ENCODE measurements around the gene PVR.
A peak's percentile ranks its signal among the peaks of the same experiment; 100 is the strongest.
"Not testable (repeated sequence)": the region's sequence is repeated elsewhere in the genome, so short reads cannot be mapped to it uniquely, and the experiment has no call there.

Gene PVR

DNA sequence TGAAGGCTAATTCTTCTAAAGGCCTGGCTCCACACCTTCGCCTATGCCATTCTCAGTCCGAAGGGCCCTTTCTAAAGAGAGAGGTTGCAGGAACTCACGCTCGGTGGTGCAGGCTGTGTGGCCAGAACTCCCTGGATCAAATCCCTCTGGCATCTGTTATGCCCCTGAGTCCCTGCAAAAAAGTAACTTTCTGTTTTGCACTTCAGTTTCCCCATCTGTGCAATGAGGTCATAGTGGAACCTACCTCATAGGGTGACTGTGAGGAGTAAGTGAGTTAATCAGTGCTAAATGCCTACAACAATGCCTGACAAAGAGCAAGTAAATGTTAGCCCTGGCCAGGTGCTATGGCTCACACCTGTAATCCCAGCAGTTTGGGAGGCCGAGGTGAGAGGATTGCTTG lies 23.0 kb upstream of the PVR start:
- DNase-seq = no peak

DNA sequence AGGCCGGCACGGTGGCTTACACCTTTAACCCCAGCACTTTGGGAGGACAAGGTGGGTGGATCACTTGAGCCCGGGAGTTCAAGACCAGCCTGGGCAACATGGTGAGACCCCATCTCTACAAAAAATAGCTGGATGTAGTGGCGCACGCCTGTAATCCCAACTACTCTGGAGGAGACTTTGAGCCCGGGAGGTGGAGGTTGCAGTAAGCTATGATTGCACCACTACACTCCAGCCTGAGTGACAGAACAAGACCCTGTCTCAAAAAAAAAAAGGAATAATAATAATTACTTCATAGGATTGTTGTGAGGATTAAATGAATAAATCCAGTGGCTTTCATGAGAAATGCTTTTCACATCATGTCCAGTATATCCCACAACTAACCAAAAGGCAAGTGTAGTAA lies 22.3 kb upstream of the PVR start:
- no peak for DNase-seq

DNA sequence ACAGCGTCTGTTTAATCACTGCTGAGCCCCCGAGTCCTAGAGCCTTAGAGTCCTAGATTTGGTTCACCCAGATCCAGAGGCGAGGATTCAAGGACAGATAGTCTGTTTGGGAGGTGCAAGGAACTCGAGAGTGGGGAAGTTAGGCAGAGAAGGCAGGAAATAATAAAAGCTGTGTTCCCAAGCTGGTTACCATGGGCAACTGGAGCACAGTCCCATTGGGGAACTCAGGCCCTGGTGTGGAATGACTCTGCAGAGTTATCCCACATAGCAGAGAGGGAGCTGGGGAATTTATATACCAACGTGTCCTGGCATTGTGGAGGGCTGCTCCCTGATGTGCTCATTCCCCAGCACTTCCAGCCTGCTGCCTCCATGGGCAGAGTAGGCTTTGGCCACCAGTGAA lies 20.6 kb upstream of the PVR start:
- no peak for DNase-seq

DNA sequence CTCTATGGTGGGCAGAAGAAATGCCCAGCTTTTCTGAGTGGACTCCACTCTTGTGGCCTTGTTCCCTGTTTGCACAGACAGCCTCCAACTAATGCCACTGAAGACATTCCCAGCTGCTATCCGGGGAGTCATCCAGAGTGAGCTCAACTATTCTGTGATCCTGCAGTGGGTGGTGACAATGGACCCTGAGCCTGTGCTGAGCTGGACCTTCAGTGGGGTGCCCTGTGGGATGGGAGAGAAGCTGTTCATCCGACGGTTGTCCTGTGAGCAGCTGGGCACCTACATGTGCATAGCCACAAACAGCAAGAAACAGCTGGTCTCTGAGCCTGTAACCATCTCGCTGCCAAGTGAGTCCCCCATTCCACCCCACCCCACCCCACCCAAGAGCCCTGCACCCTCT lies 20.1 kb upstream of the PVR start:
- no peak for DNase-seq

DNA sequence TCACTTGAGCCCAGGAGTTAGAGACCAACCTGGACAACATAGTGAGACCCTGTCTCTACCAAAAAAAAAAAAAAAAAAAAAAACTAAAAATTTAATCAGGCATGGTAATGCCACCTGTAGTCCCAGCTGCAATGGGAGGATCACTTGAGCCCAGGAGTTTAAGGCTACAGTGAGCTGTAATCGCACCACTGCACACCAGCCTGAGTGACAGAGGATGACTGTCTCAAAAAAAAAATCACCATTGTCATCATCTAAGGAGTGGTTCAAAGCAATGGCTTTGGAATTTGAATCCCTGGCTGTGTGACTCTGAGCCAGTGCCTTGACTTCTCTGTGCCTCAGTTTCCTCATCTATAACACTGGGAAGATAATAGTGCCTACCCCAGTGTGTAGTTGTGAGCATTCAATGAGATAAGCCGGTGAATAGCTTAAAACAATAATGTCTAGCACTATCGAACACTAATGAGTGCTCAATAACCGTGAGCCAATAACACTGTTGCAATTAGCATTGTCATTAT lies 18.8 kb upstream of the PVR start:
- DNase-seq = no peak

DNA sequence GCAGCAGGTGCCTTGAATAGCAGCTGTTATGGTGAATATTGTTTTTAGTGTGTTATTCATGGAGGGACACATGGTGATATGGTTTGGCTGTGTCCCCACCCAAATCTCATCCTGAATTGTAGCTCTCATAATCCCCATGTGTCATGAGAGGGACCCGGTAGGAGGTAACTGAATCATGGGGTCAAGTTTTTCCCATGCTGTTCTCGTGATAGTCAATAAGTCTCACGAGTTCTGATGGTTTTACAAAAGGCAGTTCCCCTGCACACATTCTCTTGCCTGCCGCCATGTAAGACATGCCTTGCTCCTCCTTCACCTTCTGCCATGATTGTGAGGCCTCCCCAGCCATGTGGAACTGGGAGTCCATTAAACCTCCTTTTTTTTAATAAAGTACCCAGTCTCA lies 18.1 kb upstream of the PVR start:
- DNase-seq = not testable (repeated sequence)

DNA sequence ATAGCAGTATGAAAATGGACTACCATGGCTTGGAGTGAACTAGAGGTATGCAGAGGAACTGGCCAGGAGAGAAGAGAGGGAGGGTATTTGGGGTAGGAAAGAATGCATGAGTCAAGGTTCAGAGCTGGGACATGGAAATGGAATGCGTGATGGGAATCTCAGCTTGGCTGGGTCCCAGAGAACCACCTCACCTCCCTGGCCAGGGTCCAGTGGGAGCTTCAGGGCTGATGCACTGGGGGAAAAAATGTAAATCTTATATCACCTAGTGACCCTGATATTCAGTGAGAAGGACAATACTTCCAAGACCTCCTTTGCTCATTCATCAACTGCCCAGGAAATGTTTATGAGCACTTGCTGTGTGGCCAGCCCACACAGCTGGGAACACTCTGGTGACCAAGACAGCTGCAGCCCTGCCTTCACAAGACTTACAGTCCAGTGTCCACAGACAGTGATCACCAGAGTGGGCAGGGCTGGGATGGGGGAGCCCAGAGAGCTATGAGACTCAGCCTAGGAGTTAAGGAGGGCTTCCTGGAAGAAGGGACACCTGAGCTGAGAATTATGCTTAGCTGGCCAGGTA lies 17.6 kb upstream of the PVR start:
- no peak for DNase-seq

DNA sequence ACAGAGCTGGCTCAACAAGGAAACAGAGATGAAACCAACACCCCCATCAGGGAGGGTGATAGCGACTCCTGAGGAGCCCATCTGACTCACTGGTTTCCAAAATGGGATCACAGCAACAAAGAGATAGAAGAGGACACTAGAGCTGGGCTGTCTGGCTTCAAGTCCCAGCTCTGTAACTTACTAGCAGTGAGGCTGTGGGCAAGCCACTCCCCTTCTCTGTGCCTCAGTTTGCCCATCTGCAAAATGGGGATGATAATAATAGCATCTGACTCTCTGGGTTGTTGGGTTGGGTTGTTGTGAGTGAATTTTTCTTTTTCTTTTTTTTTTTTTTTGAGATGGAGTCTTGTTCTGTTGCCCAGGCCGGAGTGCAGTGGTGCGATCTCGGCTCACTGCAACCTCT lies 16.1 kb upstream of the PVR start:
- DNase-seq = no peak

DNA sequence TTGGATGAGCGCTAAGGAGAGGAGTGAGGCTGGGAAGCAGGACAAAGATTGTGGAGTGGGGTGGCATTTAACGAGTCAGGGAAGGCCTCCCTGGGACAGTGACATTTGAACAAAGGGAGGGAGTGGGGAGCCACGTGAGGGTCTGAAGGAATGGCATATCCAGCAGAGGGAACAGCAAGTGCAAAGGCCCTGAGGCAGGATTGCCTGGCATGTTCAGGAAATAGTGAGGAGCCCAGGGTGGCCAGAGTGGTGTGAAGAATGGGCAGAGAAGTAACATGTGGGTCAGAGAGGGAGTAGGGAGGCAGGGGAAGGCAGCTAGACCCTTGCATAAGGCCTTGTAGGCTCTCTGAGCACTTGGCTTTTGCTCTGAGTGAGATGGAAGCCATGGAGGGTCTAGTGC lies 14.9 kb upstream of the PVR start:
- DNase-seq = no peak

DNA sequence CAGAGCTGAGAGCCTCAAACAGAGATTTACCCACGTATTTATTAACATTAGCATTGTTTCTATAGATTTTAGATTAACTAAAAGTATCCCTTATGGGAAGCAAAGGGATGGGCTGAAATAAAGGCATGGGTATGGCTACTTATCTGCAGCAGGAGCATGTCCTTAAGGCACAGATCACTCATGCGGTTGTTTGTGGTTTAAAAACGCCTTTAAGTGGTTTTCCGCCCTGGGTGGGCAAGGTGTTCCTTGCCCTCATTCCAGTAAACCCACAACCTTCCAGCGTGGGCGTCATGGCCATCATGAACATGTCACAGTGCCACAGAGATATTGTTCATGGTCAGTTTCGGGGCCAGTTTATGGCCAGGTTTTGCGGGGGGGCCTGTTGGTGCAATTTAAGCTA lies 12.1 kb upstream of the PVR start:
- not testable (repeated sequence) for DNase-seq

DNA sequence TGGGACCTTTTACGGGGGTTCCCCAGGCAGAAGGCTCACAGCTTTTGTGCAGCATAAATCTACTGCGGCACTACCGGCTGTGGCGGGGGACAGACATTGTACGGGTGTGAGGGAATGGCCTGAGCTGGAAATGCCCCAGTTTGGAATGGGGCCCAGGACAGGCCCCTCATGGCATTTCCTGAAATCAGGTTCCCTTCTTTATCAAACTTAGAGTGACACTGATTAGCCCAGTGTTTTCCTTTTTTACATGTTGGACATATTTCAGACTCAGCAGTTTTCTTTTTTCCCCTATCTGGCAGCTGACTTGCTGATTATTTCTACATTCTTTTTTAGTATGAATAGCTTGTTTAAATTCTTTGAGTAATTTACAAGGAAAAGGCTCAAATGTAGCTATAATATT lies 9.7 kb upstream of the PVR start:
- not testable (repeated sequence) for DNase-seq

DNA sequence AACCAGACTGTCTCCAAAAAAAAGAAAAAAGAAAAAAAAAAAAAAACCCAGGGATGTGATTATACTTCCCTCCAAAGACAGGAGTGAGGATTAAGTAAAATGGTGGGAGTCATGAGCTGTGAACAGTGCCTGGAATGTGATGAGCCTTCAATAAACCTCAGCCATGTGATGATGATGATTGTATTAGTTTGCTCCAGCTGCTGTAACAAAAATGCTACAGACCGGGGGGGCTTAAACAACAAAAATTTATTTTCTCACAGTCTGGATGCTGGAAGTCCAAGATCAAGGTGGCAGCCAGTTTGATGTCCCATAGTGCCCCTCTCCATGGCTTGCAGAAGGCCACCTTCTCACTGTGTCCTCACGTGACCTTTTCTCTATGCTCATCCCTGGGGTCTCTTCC lies 8.9 kb upstream of the PVR start:
- DNase-seq = no peak

DNA sequence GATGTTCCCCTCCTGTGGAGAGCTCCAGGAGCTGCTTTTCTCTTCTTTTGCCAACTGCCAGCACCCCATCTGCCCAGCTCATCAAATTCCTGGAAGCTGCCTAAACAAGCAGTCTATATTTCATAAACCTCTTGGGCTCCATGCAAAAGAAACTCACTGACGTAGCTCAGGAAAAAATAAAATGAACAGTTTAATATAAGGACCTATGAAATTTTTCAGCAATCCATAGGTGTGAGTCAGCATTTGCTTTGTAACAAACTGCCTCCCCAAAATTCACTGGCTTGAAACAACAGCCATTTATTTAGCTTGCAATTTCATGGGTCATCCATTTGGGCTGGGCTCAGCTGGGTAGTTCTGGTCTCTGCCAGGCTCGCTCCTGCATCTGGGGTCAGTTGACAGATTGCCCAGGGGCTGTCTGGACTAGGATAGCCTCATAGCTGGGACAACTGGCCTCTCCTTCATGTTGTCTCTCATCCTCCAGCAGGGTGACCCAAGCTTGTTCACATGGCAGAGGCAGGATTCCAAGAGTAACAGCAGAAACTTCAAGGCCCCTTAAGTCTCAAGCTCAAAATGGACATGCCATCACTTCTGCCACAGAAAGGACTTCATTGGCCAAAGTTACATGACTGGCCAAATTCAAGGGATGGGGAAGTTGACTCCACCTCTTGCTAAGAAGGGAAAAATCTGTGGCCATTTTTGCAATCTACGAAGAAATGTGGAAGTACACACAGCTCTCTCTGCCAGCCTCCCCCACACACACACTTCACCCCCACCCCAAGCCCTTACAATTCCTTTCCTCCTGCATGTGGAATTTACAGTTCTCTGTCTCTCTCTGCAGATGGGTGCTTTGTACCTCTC lies 7.9 kb upstream of the PVR start:
- DNase-seq = no peak

DNA sequence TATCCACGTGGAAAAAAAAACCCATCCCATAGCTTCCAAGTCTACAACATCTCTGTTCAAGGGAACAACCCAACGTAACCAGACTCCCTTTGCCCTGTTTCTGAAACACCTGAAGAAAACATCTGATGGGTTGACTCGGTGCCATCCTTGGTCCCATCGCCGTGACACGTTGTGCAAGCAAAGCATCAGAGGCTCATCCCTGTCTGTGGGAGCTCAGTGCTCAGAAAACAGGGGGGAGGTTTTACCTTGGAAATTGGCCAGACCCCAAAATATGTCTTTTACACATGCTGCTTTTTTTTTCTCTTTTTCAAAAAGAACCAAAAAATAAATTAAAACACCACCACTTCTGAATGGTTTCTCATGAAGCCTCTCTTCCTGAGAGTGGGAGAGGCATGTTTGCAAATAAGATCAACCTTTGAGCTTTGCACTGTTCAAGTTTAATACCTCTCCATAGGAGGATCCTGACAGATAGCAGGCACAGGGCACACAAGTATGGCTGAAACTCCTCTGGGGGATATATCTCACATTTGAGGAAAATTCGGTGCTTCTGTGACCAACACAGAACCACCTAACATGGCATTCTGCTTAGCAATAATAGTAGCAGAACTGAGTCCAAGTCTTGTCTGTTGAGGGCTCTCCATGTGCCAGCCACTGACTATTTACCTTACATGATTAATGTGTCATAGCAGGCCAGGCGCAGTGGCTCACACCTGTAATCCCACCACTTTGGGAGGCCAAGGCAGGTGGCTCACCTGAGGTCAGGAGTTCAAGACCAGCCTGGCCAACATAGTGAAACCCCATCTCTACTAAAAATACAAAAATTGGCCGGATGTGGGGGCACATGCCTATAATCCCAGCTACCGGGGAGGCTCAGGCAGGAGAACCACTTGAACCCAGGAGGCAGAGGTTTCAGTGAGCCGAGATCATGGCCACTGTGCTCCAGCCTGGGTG lies 7.0 kb upstream of the PVR start:
- DNase-seq = no peak

DNA sequence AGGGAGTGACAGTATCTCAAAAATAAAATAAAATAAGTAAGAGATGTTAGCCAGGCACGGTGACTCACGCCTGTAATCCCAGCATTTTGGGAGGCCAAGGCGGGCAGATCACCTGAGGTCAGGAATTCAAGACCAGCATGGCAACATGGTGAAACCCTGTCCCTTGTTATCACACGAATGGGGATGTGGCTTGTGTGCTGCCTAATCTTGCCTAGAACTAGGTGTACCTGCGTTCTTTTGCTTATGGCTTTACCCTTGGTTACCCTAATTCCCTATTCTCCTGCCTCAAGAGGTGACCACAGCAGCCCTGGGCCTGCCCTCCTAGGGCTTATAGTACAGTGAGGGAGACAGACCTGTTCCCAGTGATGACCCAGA lies 6.3 kb upstream of the PVR start:
- no peak for DNase-seq

DNA sequence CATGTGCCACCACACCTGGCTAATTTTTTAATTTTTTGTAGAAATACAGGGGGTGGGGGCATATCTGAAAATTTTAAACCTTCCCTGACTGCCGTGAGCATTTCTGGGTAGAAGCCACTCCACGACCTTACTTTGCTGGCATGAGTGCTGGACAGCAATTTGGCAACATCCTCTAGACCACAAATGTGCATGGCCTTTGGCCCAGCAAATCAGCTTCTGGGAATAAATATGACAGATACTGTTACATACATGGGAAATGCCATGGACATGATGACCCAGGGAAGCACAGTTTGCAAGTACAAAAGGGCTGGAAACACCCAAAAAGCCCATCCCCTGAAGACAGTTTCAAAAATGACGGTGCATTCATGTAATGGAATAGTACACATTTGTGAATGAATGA lies 3.2 kb upstream of the PVR start:
- DNase-seq = no peak

DNA sequence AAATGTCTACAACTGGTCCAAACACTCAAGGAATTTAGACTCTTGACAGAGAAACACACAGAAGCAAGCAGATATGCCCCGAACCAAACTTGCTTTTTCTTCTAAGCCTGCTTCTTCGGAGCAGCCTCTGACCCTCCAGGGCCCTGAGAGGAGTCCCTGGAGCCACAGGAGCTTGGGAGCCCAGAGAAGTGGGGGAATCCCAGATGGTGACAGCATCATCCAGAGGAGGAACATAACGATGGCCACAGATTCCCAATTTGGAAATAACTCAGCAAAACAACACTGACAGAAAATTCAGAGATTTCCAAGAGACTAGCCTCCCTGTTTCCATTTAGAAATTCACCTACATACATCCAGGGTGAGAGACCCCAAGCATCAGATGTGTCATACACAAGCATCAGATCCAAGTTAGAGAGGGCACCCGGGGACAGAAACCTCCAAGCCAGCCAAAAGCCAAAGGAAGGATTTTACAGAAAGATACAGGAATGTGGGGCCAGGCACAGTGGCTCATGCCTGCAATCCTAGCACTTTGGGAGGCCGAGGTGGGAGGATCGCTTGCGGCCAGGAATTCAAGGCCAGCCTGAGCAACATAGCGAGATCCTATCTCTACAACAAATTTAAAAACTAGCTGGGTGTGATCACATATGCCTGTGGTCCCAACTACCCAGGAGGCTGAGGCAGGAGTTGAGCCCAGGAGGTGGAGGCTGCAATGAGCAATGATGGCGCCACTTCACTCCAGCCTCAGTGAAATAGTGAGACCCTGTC lies 2.0 kb upstream of the PVR start:
- no peak for DNase-seq

DNA sequence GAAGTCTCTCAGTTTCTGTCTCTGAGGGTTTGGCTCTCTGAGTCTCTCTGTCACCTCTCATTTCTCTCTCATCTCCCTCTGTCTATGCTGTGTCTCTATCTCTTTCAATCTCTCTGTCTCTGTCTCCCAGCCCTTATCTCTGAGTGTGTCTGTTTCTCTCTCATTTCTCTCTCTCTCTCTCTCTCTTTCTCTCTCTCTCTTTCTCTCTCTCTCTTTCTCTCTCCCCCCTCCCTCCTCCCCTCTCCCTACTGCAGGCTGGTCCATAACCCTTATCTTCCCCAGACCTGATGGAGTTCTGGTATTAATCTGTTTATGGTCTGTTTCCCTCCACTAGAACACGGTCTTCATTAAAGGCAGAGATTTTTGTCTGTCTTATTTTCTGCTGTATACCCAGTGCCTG lies 1.3 kb upstream of the PVR start:
- DNase-seq = no peak

DNA sequence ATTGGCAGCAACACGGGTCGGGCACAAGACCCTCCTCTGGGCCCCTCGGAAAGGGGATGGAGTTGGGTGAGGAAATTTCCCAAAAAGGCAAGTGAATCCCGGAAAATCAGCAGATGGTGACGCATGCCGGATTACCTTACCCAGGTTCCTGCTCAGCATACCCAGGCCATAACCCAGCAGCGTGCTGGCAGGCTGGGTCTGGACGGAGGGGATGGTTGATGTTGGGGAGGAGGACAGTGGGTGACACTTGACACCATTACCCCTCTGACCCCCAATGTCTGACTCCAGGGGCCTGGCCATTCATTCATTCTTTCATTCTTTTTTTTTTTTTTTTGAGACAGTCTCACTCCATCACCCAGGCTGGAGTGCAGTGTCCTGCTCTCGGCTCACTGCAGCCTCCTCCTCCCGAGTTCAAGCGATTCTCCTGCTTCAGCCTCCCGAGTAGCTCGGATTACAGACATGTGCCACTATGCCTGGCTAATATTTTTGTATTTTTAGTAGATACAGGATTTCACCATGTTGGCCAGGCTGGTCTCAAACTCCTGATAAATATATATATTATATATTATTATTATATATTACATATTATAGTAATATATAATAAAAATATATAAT lies 799 bp downstream of the PVR start:
- DNase-seq = peak; percentile 74

DNA sequence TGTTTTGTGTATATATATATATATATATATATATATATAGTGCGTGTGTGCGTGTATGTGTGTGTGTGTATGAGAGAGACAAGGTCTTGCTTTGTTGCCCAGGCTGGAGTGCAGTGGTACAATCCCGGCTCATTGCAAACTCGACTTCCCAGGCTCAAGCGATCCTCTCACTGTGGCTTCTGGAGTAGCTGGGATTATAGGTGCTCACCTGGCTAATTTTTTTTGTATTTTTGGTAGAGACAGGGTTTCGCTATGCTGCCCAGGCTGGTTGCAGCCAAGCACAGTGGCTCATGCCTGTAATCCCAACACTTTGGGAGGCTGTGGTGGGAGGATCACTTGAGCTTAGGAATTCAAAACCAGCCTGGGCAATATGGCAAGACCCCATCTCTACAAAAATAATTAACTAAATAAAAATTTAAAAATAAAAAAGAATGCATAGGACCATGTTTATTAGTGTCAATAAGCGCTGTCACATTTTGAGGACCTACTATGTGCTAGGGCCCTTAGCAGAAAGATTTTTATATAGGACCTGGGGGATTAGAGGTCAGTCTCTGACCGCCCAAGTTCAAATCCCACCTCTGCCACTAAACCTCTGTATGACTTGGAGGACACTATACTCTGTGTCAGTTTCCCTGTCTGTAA lies 1.8 kb downstream of the PVR start:
- DNase-seq = no peak

DNA sequence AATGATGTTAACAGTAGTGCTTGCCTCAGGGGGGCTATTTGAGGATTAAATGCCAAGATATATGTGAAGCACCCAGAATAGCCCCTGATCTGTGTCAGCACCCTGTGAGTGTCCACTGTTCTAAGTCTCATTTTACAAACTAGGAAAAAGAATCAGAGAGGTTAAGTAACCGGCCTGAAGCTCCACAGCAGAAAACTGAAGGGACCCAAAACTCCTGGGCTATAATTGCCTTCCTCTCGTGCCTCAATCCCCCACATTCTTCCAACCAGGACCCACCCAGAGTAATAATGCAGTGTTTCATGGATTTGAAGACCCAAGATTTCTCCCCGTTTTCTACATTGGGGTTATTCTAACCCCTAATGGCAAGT lies 2.3 kb downstream of the PVR start:
- no peak for DNase-seq

DNA sequence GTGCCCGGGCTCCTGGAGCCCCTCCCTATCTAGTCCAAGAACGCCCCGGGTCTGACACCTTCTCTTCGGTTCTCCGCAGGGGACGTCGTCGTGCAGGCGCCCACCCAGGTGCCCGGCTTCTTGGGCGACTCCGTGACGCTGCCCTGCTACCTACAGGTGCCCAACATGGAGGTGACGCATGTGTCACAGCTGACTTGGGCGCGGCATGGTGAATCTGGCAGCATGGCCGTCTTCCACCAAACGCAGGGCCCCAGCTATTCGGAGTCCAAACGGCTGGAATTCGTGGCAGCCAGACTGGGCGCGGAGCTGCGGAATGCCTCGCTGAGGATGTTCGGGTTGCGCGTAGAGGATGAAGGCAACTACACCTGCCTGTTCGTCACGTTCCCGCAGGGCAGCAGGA lies 3.4 kb downstream of the PVR start:
- DNase-seq = no peak

All from NCI-H82 (cell line).